Measurements from ENCODE around the gene SLCO2A1. TPM values are rescaled to one million over a fixed set of nuclear protein-coding genes. Genes with fewer than 3 reads are reported as not detected.
A peak's percentile ranks its signal among the peaks of the same experiment; 100 is the strongest.

Gene SLCO2A1
- total and polyA plus RNA-seq, 5 donors = 17.1 to 100 (median 36.1) TPM

DNA sequence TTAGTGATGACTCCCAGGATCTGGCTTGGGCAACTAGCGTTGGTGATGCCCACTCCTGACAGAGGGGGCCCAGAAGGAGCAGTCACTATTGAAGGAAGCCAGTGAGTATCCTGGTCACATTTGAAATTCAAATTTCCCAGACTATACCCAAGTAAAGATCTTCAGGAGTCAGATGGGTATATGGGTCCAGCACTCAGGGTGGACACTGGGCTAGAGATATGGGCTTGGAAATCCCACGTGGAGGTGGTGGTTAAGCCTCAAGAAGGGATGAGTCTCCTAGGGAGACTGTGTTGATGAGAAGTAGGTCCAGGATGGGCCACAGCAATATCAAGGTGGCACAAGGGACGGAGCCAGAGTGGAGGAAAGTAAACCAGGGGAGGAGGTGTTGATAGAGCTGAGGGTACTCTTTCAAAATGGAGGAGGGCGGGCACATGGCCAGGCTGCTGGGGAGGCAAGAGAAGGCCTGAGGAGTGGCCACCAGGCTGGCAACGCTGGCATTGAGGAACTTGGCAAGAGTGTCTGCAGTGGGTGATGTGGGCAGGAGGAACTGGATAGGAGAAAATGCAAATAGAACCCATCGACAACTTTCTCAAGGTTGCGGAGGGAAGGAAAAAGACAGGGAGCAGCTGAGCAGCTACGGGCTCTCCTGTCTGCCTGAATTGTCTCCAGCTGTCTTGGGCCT lies 3.7 kb upstream of the SLCO2A1 start:
- H3K27ac ChIP-seq (ENCODE audit: low read length) = no peak overlapping the region
- WGBS = 89% methylated on average over 8 of the region's 8 CpGs
- ATAC-seq (no peak), DNase-seq (no peak)
- H3K4me1 ChIP-seq (ENCODE audit: control insufficient read depth, insufficient read depth, low read length) = no peaks in the 10 kb centered on the region
- H3K4me3 ChIP-seq (ENCODE audit: low read length) = no peak overlapping the region
- intact Hi-C loops (cut with DNase I) = loop anchor here in 1 of 4 donors (10.0 kb wide), 1 partner anchor 99 kb away; no protein-coding TSS in a partner anchor
- no peaks in the 10 kb centered on the region for H3K9me3 ChIP-seq (ENCODE audit: control insufficient read depth, low read length)
- no peaks in the 10 kb centered on the region for H3K27me3 ChIP-seq (ENCODE audit: control insufficient read depth, insufficient read depth)

DNA sequence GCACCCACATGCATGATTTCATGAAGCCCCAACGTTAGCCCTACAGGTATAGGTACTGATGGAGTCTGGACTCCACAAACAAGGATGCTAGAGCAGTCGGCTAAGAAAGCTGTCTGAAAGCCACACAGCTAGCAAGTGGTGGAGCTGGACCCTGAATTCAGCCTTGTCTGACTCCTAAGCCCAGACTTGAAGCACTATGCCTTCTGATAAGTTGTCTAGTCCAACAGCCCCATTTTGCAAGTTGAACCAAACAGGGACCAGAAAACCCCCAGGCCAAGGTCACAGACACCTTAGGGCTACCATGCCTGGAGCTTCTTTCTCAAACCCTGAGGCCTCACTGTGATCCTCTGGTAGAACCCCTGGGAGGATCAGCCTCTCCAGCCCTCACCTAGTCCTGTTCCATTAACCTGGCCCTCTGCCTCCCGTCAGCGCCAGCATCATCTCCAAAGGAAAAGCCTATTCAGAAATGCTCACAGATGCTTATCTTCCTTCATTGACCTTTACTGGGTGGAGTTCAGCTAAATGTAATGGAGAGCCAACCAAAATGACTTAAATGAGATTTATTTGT lies 1.7 kb upstream of the SLCO2A1 start:
- intact Hi-C loops (cut with DNase I) = loop anchor here in 1 of 4 donors (10.0 kb wide), 1 partner anchor 97 kb away; no protein-coding TSS in a partner anchor
- ATAC-seq (no peak), DNase-seq (no peak)
- Histone ChIP-seq H3K27ac (ENCODE audit: low read length) (no peak overlapping the region), H3K4me3 (ENCODE audit: low read length) (no peak overlapping the region), H3K4me1 (ENCODE audit: control insufficient read depth, insufficient read depth, low read length) (no peaks in the 10 kb centered on the region), H3K27me3 (ENCODE audit: control insufficient read depth, insufficient read depth) (no peaks in the 10 kb centered on the region), H3K9me3 (ENCODE audit: control insufficient read depth, low read length) (no peaks in the 10 kb centered on the region)
- WGBS = 84% methylated on average over 4 of the region's 4 CpGs

DNA sequence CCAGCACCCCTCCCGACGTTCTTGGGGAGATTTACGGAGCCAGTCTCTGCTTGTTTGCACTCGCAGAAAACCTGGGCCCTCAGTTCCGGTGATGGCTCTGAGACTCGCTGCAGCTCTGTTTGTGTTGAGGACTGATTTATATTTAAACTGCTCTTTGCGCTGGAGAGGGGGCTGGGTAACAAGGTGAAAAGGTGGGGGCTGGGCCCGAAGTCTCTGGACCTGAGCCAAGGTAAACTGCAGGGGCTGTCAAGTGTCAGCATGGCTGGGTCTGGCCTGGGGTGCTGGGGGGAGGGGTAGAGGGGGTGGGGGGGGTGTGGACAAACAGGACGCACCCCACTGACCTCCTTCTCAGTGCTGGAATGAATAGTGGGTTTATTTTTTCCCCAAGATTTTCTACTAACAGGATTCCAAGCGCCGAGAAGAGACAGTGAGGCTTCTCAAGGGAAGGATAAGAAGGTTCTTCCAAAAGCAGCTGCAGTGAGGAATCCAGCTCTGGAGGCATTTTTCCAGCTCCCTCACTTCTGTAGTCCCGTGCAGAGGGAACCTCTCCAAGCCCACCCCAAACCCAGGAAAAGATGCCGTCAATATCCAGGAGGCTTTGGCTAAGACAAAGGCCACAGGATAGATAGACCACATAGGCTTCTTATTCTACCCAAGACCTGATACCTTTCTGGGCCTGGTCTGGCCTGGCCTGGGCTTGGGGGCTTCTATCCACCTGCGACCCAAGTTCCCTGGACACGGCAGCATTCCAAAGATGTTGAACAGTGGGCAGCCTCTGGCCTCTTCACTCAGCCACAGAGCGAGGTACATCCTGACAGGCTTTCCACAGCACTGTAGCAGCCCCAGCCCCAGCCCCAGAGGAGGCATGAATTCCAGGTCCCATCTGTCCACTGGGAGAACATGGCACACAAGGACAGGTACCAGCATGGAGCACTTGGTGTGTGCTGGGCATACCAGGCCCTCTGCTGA lies 938 bp upstream of the SLCO2A1 start:
- 38% methylated on average over 16 of the region's 16 CpGs for WGBS
- Histone ChIP-seq H3K9me3 (ENCODE audit: control insufficient read depth, low read length) (no peaks in the 10 kb centered on the region), H3K4me1 (ENCODE audit: control insufficient read depth, insufficient read depth, low read length) (no peaks in the 10 kb centered on the region), H3K27ac (ENCODE audit: low read length) (no peak overlapping the region), H3K27me3 (ENCODE audit: control insufficient read depth, insufficient read depth) (no peaks in the 10 kb centered on the region), H3K4me3 (ENCODE audit: low read length) (peak overlapping the region; percentile 73)
- peak in 1 of 3 donors; percentile 31 for DNase-seq
- peak in 1 of 2 donors; percentile 28 for ATAC-seq
- intact Hi-C loops (cut with DNase I) = loop anchor here in 1 of 4 donors (10.0 kb wide), 1 partner anchor 96 kb away; no protein-coding TSS in a partner anchor

DNA sequence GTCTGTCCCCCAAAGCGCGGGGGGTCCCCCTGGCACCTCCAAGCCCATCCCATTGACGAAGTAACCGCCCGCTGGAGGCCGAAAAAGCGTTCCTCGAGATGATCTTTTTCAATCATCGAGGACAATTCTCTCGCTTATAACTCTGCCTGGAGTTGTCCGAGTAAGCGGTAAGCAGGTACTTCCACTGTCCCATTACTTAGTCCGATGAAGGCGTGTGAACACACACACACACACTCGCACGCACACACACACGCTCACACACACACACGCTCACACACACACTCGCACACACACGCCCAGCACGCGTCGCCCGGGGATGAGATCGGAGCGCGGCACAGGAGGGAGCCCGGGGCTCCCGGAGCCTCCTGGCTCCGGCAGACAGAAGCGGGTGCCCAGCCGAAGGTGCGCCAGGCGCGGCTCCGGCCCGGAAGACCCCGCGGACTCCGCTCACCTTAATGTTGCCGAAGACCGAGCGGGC lies 430 bp downstream of the SLCO2A1 start:
- Histone ChIP-seq H3K9me3 (ENCODE audit: control insufficient read depth, low read length) (no peaks in the 10 kb centered on the region), H3K4me3 (ENCODE audit: low read length) (peak overlapping the region; percentile 73), H3K27ac (ENCODE audit: low read length) (no peak overlapping the region), H3K27me3 (ENCODE audit: control insufficient read depth, insufficient read depth) (no peaks in the 10 kb centered on the region), H3K4me1 (ENCODE audit: control insufficient read depth, insufficient read depth, low read length) (no peaks in the 10 kb centered on the region)
- ATAC-seq = peak; percentile 38 to 42
- 1% methylated on average over 43 of the region's 43 CpGs for WGBS
- intact Hi-C loops (cut with DNase I) = no loop called here
- DNase-seq = peak in 2 of 3 donors; percentile 20 to 69

DNA sequence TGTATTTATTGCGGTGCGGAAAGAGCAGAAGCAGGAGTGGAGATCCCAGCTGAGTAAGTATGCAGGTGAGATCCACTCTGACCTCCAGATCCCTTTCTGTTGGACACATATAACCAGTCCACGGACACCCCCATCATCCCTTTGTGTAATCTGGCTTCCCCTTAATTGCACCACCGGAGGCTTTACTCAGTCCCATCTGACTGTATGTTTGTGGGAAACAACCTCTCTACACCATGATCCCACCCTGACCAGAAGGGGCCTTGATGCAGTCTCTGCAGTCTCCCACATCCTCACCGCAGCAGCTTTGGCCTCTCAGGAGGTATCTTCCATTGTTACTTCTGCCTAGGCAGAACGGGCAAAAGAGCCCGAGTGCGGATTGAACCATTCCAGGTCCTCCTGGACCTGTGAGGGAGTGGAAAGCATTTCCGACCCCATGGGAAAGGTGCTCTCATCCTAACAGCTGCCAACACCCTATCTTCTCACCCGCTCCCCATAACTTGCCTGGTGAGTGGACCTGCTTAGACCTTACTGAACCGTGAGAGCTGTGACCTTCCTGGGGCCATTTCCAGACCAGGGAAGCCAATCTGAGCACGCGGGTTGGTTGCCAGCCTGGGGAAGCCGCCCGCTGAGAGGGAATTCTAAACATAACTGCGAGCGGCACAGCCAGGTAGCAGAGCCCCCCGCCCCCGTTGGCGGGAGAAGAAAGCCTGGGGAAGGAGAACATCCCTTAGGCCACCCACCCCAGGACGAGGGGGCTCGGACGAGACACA lies 1.1 kb downstream of the SLCO2A1 start:
- 34% methylated on average over 23 of the region's 23 CpGs for WGBS
- Histone ChIP-seq H3K27me3 (ENCODE audit: control insufficient read depth, insufficient read depth) (no peaks in the 10 kb centered on the region), H3K4me1 (ENCODE audit: control insufficient read depth, insufficient read depth, low read length) (no peaks in the 10 kb centered on the region), H3K27ac (ENCODE audit: low read length) (no peak overlapping the region), H3K4me3 (ENCODE audit: low read length) (peak overlapping the region; percentile 73), H3K9me3 (ENCODE audit: control insufficient read depth, low read length) (no peaks in the 10 kb centered on the region)
- intact Hi-C loops (cut with DNase I) = no loop called here
- ATAC-seq (peak; percentile 6 to 27), DNase-seq (no peak)

DNA sequence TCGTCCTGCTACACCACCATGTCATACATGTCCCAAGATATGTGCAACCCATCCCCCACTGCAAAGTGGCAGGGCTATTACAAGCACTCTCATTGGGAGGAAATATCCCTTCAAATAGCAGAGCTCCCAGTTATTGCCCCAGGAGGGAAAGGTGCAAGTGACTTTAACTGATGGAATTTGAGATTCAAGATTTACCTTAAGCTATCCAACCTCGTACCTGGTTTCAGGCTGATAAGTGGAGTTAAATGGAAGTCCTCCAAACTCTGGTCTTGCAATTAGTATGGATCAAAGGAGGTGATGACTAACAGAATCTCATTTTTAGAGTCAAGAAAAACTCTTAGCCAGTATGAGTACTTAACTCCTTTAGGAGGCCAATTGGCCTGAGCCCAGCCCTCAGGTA lies 2.1 kb downstream of the SLCO2A1 start:
- no peaks in the 10 kb centered on the region for H3K27me3 ChIP-seq (ENCODE audit: control insufficient read depth, insufficient read depth)
- ATAC-seq (no peak), DNase-seq (no peak)
- H3K4me1 ChIP-seq (ENCODE audit: control insufficient read depth, insufficient read depth, low read length) = no peaks in the 10 kb centered on the region
- H3K27ac ChIP-seq (ENCODE audit: low read length) = no peak overlapping the region
- intact Hi-C loops (cut with DNase I) = no loop called here
- H3K4me3 ChIP-seq (ENCODE audit: low read length) = peak overlapping the region; percentile 73
- no peaks in the 10 kb centered on the region for H3K9me3 ChIP-seq (ENCODE audit: control insufficient read depth, low read length)
- 77% methylated on average over 2 of the region's 2 CpGs for WGBS

DNA sequence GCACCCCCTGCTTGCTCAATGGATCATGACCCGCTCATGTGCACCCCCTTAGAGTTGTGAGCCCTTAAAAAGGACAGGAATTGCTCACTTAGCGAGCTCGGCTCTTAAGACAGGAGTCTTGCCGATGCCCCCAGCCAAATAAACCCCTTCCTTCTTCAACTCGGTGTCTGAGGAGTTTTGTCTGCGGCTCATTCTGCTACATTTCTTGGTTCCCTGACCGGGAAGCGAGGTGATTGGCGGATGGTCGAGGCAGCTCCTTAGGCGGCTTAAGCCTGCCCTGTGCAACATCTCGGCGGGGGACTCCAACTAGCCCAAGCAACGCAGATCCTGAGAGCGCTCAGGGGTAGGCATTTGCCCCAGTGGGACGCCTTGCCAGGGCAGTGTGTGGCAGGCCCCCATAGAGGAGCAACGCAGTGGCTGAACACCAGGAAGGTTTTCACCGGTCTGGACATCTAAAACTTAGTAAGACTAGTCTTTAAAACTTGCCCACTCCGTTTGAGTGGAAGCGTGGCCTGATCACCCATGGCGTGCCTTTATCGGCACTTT lies 9.5 kb downstream of the SLCO2A1 start:
- Histone ChIP-seq H3K4me3 (ENCODE audit: low read length) (no peak overlapping the region), H3K9me3 (ENCODE audit: control insufficient read depth, low read length) (no peaks in the 10 kb centered on the region), H3K27ac (ENCODE audit: low read length) (no peak overlapping the region), H3K4me1 (ENCODE audit: control insufficient read depth, insufficient read depth, low read length) (peaks cover 3% of the 10 kb centered on the region), H3K27me3 (ENCODE audit: control insufficient read depth, insufficient read depth) (no peaks in the 10 kb centered on the region)
- intact Hi-C loops (cut with DNase I) = no loop called here
- WGBS = 97% methylated on average over 22 of the region's 22 CpGs
- ATAC-seq = no peak
- DNase-seq = no peak

DNA sequence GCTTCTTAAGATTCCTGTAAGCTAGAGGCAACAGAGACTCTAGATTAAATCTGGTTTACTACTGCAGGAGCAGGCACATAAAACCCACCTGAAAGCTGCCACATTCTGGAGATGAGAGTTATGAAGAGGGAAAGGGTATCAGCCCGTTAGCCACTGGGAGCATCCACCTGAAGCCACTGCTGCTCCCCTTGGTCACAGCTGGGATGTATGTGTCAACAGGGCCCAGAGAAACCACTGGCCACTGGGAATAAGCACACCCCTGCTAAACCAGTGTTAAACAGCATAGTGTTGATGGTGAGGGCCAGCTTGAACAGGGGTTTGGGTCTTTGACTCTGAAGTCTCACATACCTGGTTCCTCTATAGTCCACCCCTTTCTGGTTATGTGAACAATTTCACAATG lies 10.9 kb downstream of the SLCO2A1 start:
- intact Hi-C loops (cut with DNase I) = no loop called here
- peaks cover 3% of the 10 kb centered on the region for H3K4me1 ChIP-seq (ENCODE audit: control insufficient read depth, insufficient read depth, low read length)
- H3K9me3 ChIP-seq (ENCODE audit: control insufficient read depth, low read length) = no peaks in the 10 kb centered on the region
- no peak overlapping the region for H3K27ac ChIP-seq (ENCODE audit: low read length)
- ATAC-seq (peak in 1 of 2 donors; percentile 44), DNase-seq (no peak)
- H3K27me3 ChIP-seq (ENCODE audit: control insufficient read depth, insufficient read depth) = no peaks in the 10 kb centered on the region
- 77% methylated on average over 1 of the region's 1 CpG for WGBS
- no peak overlapping the region for H3K4me3 ChIP-seq (ENCODE audit: low read length)

DNA sequence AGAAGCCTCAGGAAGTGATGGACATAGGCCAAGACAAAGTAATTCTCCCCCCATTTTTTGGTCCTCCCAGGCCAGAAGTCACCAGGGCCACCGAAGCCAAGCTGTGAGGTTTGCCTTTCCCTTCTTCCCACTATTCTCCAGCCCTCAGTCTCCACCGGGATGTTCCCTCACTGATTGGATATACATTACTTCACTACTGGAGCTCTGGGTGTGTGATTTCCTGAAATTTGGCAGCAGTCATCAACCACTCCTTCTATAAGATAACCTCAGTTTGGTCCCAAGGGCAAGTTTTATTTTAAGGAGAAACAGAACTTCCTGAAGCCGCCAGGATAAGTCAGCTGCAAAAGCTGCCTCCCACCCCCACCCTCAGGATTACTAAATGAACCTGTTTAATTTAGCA lies 11.3 kb downstream of the SLCO2A1 start:
- peak in 1 of 3 donors; percentile 17 for DNase-seq
- Histone ChIP-seq H3K9me3 (ENCODE audit: control insufficient read depth, low read length) (no peaks in the 10 kb centered on the region), H3K27ac (ENCODE audit: low read length) (no peak overlapping the region), H3K4me1 (ENCODE audit: control insufficient read depth, insufficient read depth, low read length) (peaks cover 3% of the 10 kb centered on the region), H3K27me3 (ENCODE audit: control insufficient read depth, insufficient read depth) (no peaks in the 10 kb centered on the region), H3K4me3 (ENCODE audit: low read length) (no peak overlapping the region)
- WGBS = 37% methylated on average over 3 of the region's 3 CpGs
- intact Hi-C loops (cut with DNase I) = no loop called here
- peak; percentile 65 to 92 for ATAC-seq

DNA sequence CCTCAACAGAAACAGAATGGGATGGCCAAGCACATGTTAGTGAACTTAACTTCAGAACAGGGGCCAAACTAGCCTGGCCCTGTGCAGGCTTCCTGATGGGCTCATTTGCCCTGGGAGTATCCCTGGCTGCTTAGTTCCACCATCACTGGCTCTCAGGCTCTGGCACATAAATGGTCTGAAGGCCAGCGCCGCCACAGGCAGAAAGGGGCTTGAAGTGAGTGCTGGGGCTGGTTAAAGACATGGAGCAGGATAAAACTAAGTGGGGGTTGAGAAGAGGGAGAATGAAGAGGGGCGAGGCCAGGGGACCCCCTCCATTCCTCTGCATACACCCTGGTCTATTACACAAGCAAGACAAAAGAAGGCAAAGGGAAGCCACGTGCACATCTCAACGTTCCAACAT lies 12.2 kb downstream of the SLCO2A1 start:
- no peak overlapping the region for H3K4me3 ChIP-seq (ENCODE audit: low read length)
- intact Hi-C loops (cut with DNase I) = no loop called here
- H3K27ac ChIP-seq (ENCODE audit: low read length) = no peak overlapping the region
- peaks cover 3% of the 10 kb centered on the region for H3K4me1 ChIP-seq (ENCODE audit: control insufficient read depth, insufficient read depth, low read length)
- 90% methylated on average over 5 of the region's 5 CpGs for WGBS
- H3K27me3 ChIP-seq (ENCODE audit: control insufficient read depth, insufficient read depth) = no peaks in the 10 kb centered on the region
- peak in 1 of 2 donors; percentile 5 for ATAC-seq
- no peaks in the 10 kb centered on the region for H3K9me3 ChIP-seq (ENCODE audit: control insufficient read depth, low read length)
- no peak for DNase-seq
